Breast epithelium (tissue), 3 donors: ENCODE data around the gene FAM110D.

ENCODE experiments used
- CTCF ChIP-seq, 3 donors: fragments of 450-650 bp; IDR thresholded peaks; one replicate each; pipeline ENCODE4 v1.5.1; 2016 to 2017; ENCODE audit warnings: antibody characterized with exemption in 3 of 3, mild to moderate bottlenecking in 3 of 3, moderate library complexity in 3 of 3
- POLR2A ChIP-seq: fragments of 450-650 bp; IDR thresholded peaks from one replicate; pipeline ENCODE4 v1.6.1; 2016; ENCODE audit warnings: antibody characterized with exemption, mild to moderate bottlenecking, moderate library complexity
- POLR2AphosphoS5 ChIP-seq, 3 donors: sonication (generic); formaldehyde crosslinking; IDR thresholded peaks; one replicate each; pipeline ENCODE4 v1.6.1; 2017; ENCODE audit warnings: antibody characterized with exemption in 3 of 3

GRCh38 chr1:26155370-26156284 is 3.3 kb upstream of the FAM110D start:
- TF ChIP-seq CTCF (IDR thresholded peaks at IDR 0.05) (no peak), POLR2A (no peak), POLR2AphosphoS5 (IDR thresholded peaks at IDR 0.05) (no peak)
